IMR-90 (cell line): Measurements from ENCODE around the gene MAML2. TPM values are rescaled to one million over a fixed set of nuclear protein-coding genes. Genes with fewer than 3 reads are reported as not detected.
A peak's percentile ranks its signal among the peaks of the same experiment; 100 is the strongest.

ENCODE experiments used
- ATAC-seq: fragments of 200-7000 bp; cut with Tn5 transposase; 2 replicates; pipeline ENCODE4 v1.9.1; 2020; ENCODE audit warnings: low read depth, mild to moderate bottlenecking, moderate library complexity
- BruUV-seq: library from RNA; stranded (reverse); fragments of 400-500 nt; replicated peaks from 2 replicates; lab custom pipeline; 2021; lab: Mats Ljungman, UMichigan
- CTCF ChIA-PET: fragments of 300-600 bp; formaldehyde crosslinking; extraction: SDS; loops from one replicate; lab custom pipeline; 2021; ENCODE audit warnings: antibody characterized with exemption; lab: Yijun Ruan, JAX
- POLR2A ChIA-PET: fragments of 300-600 bp; sonication (Branson Sonifier 250); formaldehyde crosslinking; loops from one replicate; lab custom pipeline; 2022; ENCODE audit warnings: antibody characterized with exemption; ENCODE audit not compliant: unreplicated experiment; lab: Charles Lee
- DNase-seq: peaks from one replicate; pipeline ENCODE4 v3.0.0; 2013
- H2AFZ ChIP-seq: replicated peaks from 2 replicates; pipeline ENCODE3; 2013; ENCODE audit warnings: low read length, mild to moderate bottlenecking; ENCODE audit not compliant: poor library complexity
- H2AK5ac ChIP-seq: 2 replicates; pipeline ENCODE4 v1.6.1; 2013; ENCODE audit warnings: low read depth, low read length, inconsistent platforms
- H2AK9ac ChIP-seq: replicated peaks from 2 replicates; pipeline ENCODE3; 2013; ENCODE audit warnings: mild to moderate bottlenecking, low read depth, low read length, moderate library complexity; ENCODE audit not compliant: poor library complexity
- H2BK120ac ChIP-seq: 2 replicates; pipeline ENCODE4 v1.6.1; 2013; ENCODE audit warnings: low read depth, low read length, inconsistent platforms
- H2BK15ac ChIP-seq: 3 replicates; pipeline ENCODE4 v1.6.1; 2013; ENCODE audit warnings: low read depth, low read length, inconsistent platforms
- H2BK20ac ChIP-seq: 2 replicates; pipeline ENCODE4 v1.6.1; 2013; ENCODE audit warnings: low read depth, mild to moderate bottlenecking, inconsistent platforms, low read length, moderate library complexity
- H2BK5ac ChIP-seq: 2 replicates; pipeline ENCODE4 v1.6.1; 2013; ENCODE audit warnings: mild to moderate bottlenecking, low read depth, low read length, inconsistent platforms; ENCODE audit not compliant: poor library complexity, severe bottlenecking
- H3K14ac ChIP-seq: replicated peaks from 2 replicates; pipeline ENCODE4 v1.6.1; 2013; ENCODE audit warnings: low read depth, low read length, inconsistent platforms
- H3K18ac ChIP-seq: 2 replicates; pipeline ENCODE4 v1.6.1; 2013; ENCODE audit warnings: low read depth, low read length, control low read depth
- H3K23ac ChIP-seq: 2 replicates; pipeline ENCODE4 v1.6.1; 2013; ENCODE audit warnings: low read depth, low read length, inconsistent platforms
- H3K27ac ChIP-seq: 2 replicates; pipeline ENCODE4 v1.5.1; 2013; ENCODE audit warnings: mild to moderate bottlenecking, control low read depth, low read length; ENCODE audit not compliant: insufficient read depth
- H3K27me3 ChIP-seq: 2 replicates; pipeline ENCODE4 v1.6.1; 2013; ENCODE audit warnings: low read length; ENCODE audit not compliant: control insufficient read depth, insufficient read depth
- H3K36me3 ChIP-seq: 2 replicates; pipeline ENCODE4 v1.6.1; 2013; ENCODE audit warnings: low read length, mixed read lengths; ENCODE audit not compliant: control insufficient read depth, insufficient read depth
- H3K4ac ChIP-seq: 2 replicates; pipeline ENCODE4 v1.6.1; 2013; ENCODE audit warnings: low read depth, low read length, inconsistent platforms
- H3K4me1 ChIP-seq: 2 replicates; pipeline ENCODE4 v1.6.1; 2013; ENCODE audit warnings: low read length, mixed read lengths; ENCODE audit not compliant: control insufficient read depth, insufficient read depth
- H3K4me2 ChIP-seq: 2 replicates; pipeline ENCODE4 v1.6.1; 2013; ENCODE audit warnings: low read depth, mild to moderate bottlenecking, control low read depth, low read length, moderate library complexity
- H3K4me3 ChIP-seq: 2 replicates; pipeline ENCODE4 v1.5.1; 2013; ENCODE audit warnings: low read depth, mild to moderate bottlenecking, control low read depth, low read length, moderate library complexity; ENCODE audit not compliant: insufficient read depth
- H3K56ac ChIP-seq: 2 replicates; pipeline ENCODE4 v1.6.1; 2013; ENCODE audit warnings: low read length, inconsistent platforms; ENCODE audit not compliant: insufficient read depth; ENCODE audit errors: extremely low read depth
- H3K79me1 ChIP-seq, 2 experiments: 2 replicates each; pipeline ENCODE4 v1.6.1; 2013; ENCODE audit warnings: low read length in 2 of 2, inconsistent platforms in 1 of 2, low read depth in 1 of 2
- H3K9ac ChIP-seq: 2 replicates; pipeline ENCODE4 v1.6.1; 2013; ENCODE audit warnings: low read depth, low read length, control low read depth
- H3K9me1 ChIP-seq: 2 replicates; pipeline ENCODE4 v1.6.1; 2013; ENCODE audit warnings: low read length, inconsistent platforms; ENCODE audit not compliant: insufficient read depth
- H3K9me3 ChIP-seq: 2 replicates; pipeline ENCODE4 v1.6.1; 2013; ENCODE audit warnings: low read length; ENCODE audit not compliant: control insufficient read depth, insufficient read depth
- H4K20me1 ChIP-seq: 2 replicates; pipeline ENCODE4 v1.6.1; 2013; ENCODE audit warnings: low read length, inconsistent platforms; ENCODE audit not compliant: insufficient read depth
- H4K5ac ChIP-seq: 2 replicates; pipeline ENCODE4 v1.6.1; 2013; ENCODE audit warnings: mild to moderate bottlenecking, low read depth, low read length, control low read depth
- H4K8ac ChIP-seq, 2 experiments: 2 replicates each; pipeline ENCODE4 v1.6.1; 2013; ENCODE audit warnings: low read depth in 2 of 2, low read length in 2 of 2, control low read depth in 1 of 2, inconsistent platforms in 1 of 2
- H4K91ac ChIP-seq: 2 replicates; pipeline ENCODE4 v1.6.1; 2013; ENCODE audit warnings: low read depth, low read length, inconsistent platforms; ENCODE audit not compliant: insufficient read depth
- BHLHE40 ChIP-seq: fragments of 150-350 bp; IDR thresholded peaks from 2 replicates; pipeline ENCODE4 v1.6.1; 2016; ENCODE audit warnings: mild to moderate bottlenecking, low read depth, low read length
- CEBPB ChIP-seq: IDR thresholded peaks from 2 replicates; pipeline ENCODE4 v1.6.1; 2012; ENCODE audit warnings: low read depth, low read length, improper control_type of control experiment
- CHD1 ChIP-seq: IDR thresholded peaks from 2 replicates; pipeline ENCODE4 v1.6.1; 2012; ENCODE audit warnings: low read depth, low read length, improper control_type of control experiment
- CTCF ChIP-seq: conservative IDR thresholded peaks from 2 replicates; pipeline ENCODE4 v1.5.1; 2012; ENCODE audit warnings: mild to moderate bottlenecking, low read depth, low read length, improper control_type of control experiment
- ELK1 ChIP-seq: fragments of 150-350 bp; IDR thresholded peaks from 2 replicates; pipeline ENCODE4 v1.6.1; 2016; ENCODE audit warnings: low read depth, mild to moderate bottlenecking, low read length, moderate library complexity, borderline replicate concordance
- FOS ChIP-seq: fragments of 150-350 bp; IDR thresholded peaks from 2 replicates; pipeline ENCODE4 v1.6.1; 2016; ENCODE audit warnings: low read depth, low read length
- MAFK ChIP-seq: IDR thresholded peaks from 2 replicates; pipeline ENCODE4 v1.6.1; 2012; ENCODE audit warnings: low read depth, low read length, improper control_type of control experiment
- MAZ ChIP-seq: IDR thresholded peaks from 2 replicates; pipeline ENCODE4 v1.6.1; 2012; ENCODE audit warnings: low read depth, mild to moderate bottlenecking, low read length, improper control_type of control experiment, moderate library complexity, borderline replicate concordance
- MXI1 ChIP-seq: IDR thresholded peaks from 2 replicates; pipeline ENCODE4 v1.6.1; 2012; ENCODE audit warnings: low read depth, mild to moderate bottlenecking, low read length, moderate library complexity, borderline replicate concordance
- NFE2L2 ChIP-seq: fragments of 150-350 bp; IDR thresholded peaks from 2 replicates; pipeline ENCODE4 v1.6.1; 2016; ENCODE audit warnings: low read depth, mild to moderate bottlenecking, low read length
- POLR2A ChIP-seq: IDR thresholded peaks from 2 replicates; pipeline ENCODE4 v1.6.1; 2012; ENCODE audit warnings: mild to moderate bottlenecking, low read depth, low read length
- RAD21 ChIP-seq: IDR thresholded peaks from 2 replicates; pipeline ENCODE4 v1.6.1; 2012; ENCODE audit warnings: low read length, improper control_type of control experiment
- RCOR1 ChIP-seq: IDR thresholded peaks from 2 replicates; pipeline ENCODE4 v1.6.1; 2012; ENCODE audit warnings: mild to moderate bottlenecking, low read length, improper control_type of control experiment; ENCODE audit not compliant: insufficient replicate concordance
- RFX5 ChIP-seq: IDR thresholded peaks from 2 replicates; pipeline ENCODE4 v1.8.0; 2012; ENCODE audit warnings: low read depth, mild to moderate bottlenecking, low read length, moderate library complexity
- SMC3 ChIP-seq: fragments of 150-350 bp; IDR thresholded peaks from 2 replicates; pipeline ENCODE4 v1.6.1; 2016; ENCODE audit warnings: low read depth, mild to moderate bottlenecking, antibody characterized with exemption, low read length, moderate library complexity
- USF2 ChIP-seq: fragments of 150-350 bp; IDR thresholded peaks from 2 replicates; pipeline ENCODE4 v1.6.1; 2017; ENCODE audit warnings: mild to moderate bottlenecking, antibody characterized with exemption, low read length, low read depth
- WGBS, 2 experiments: methylation state at CpG; one replicate each; pipeline versions ENCODE4 v1.1.5 to v1.1.7; 2013; ENCODE audit warnings: missing lambda C conversion rate in 2 of 2; ENCODE audit not compliant: insufficient read length in 1 of 2; ENCODE audit errors: extremely low coverage in 2 of 2; 5-methylcytosine and 5-hydroxymethylcytosine counted together
- dilution Hi-C: fragments of 300-500 bp; cut with HindIII; formaldehyde crosslinking; loops from one replicate; pipeline ENCODE4 v1.14.3; 2018; ENCODE audit warnings: low sequenced_read_pairs; ENCODE audit not compliant: unreplicated experiment
- in situ Hi-C: fragments of 300-500 bp; cut with MboI; formaldehyde crosslinking; loops from 3 replicates; pipeline ENCODE4 v1.14.3; 2019; ENCODE audit warnings: low sequenced_read_pairs, inconsistent platforms, mixed read lengths
- intact Hi-C: fragments of 100-400 bp; cut with micrococcal nuclease; formaldehyde crosslinking; loops from 2 replicates; pipeline ENCODE4 v1.10.0; 2022
- polyA plus RNA-seq, 3 experiments: library from polyadenylated mRNA; depleted of rRNA; stranded (reverse); fragments of >200 nt; gene quantifications; 2 replicates each; pipeline ENCODE4 v1.2.3, GENCODE V29; 2012; ENCODE audit warnings: low replicate concordance in 1 of 3
- total RNA-seq: library from RNA; depleted of rRNA; stranded (reverse); fragments of >200 nt; gene quantifications from 2 replicates; pipeline ENCODE4 v1.2.3, GENCODE V29; 2012

Gene MAML2
- total and polyA plus RNA-seq, 2 of the 4 experiments (the other 2 are of a cell fraction): 15.0 to 19.5 TPM

GRCh38 chr11:96271777-96272176, 71.2 kb downstream of the MAML2 start:
- peaks cover 4% of the 10 kb centered on the region; the same call in 1 of the 2 replicates for H3K9me1 ChIP-seq
- no peak overlapping the region for H3K23ac ChIP-seq
- H4K91ac ChIP-seq: no peak overlapping the region
- H2AK9ac ChIP-seq: no peak overlapping the region
- no peaks in the 10 kb centered on the region for H4K20me1 ChIP-seq
- no peak overlapping the region for H2BK120ac ChIP-seq
- no peak overlapping the region for H4K5ac ChIP-seq
- H3K4me2 ChIP-seq: no peak overlapping the region
- dilution Hi-C loops (no loop called here), intact Hi-C loops (no loop called here), in situ Hi-C loops (no loop called here)
- no peak overlapping the region for H2BK15ac ChIP-seq
- H3K4ac ChIP-seq: no peak overlapping the region
- peaks cover 36 to 59% of the 10 kb centered on the region in 2 experiments for H3K79me1 ChIP-seq
- DNase-seq (no peak), ATAC-seq (no peak)
- peaks cover 9% of the 10 kb centered on the region for H3K4me1 ChIP-seq
- H3K27ac ChIP-seq: no peak overlapping the region
- POLR2A ChIA-PET: no interaction called here
- TF ChIP-seq RCOR1: no peak
- no peak for TF ChIP-seq CEBPB
- TF ChIP-seq MXI1: no peak
- no peak for TF ChIP-seq SMC3
- TF ChIP-seq RAD21: no peak
- TF ChIP-seq ELK1: no peak
- TF ChIP-seq NFE2L2: no peak
- no peak for TF ChIP-seq CTCF
- TF ChIP-seq MAFK: no peak
- TF ChIP-seq POLR2A: no peak
- no peak for TF ChIP-seq MAZ
- TF ChIP-seq FOS: no peak
- no peak for TF ChIP-seq RFX5
- TF ChIP-seq BHLHE40: no peak
- TF ChIP-seq CHD1: no peak
- TF ChIP-seq USF2: no peak
- WGBS, 2 experiments: no CpG with 5 or more reads among the region's 4 CpGs
- H3K14ac ChIP-seq: 0 out of 2 replicates have a peak overlapping the region, but pooled peaks have one; percentile 2
- no TSS peak for BruUV-seq
- H3K9ac ChIP-seq: no peak overlapping the region
- no peak overlapping the region for H2AK5ac ChIP-seq
- H2AFZ ChIP-seq: no peak overlapping the region
- H4K8ac ChIP-seq: no peak overlapping the region
- H3K4me3 ChIP-seq: no peak overlapping the region
- no peak overlapping the region for H2BK20ac ChIP-seq
- no peak overlapping the region for H2BK5ac ChIP-seq
- peaks cover 5% of the 10 kb centered on the region; the same call in 1 of the 2 replicates for H3K36me3 ChIP-seq
- H3K56ac ChIP-seq: no peak overlapping the region
- H3K18ac ChIP-seq: no peak overlapping the region
- CTCF ChIA-PET: no interaction called here
- no peaks in the 10 kb centered on the region for H3K9me3 ChIP-seq
- no peaks in the 10 kb centered on the region for H3K27me3 ChIP-seq
